Neuronal stem cell (in vitro differentiated cells): Measurements from ENCODE around the gene WFDC8.
"Not testable (repeated sequence)": the region's sequence is repeated elsewhere in the genome, so short reads cannot be mapped to it uniquely, and the experiment has no call there.

ENCODE experiments used
- DNase-seq: peaks from one replicate; pipeline ENCODE4 v3.0.0-alpha.2; 2013; ENCODE audit warnings: low spot score
- H2AFZ ChIP-seq: one replicate; pipeline ENCODE4 v1.6.1; 2013; ENCODE audit warnings: mild to moderate bottlenecking, low read length, inconsistent platforms
- H2AK5ac ChIP-seq: 2 replicates; pipeline ENCODE4 v1.6.1; 2013; ENCODE audit warnings: low read depth, mild to moderate bottlenecking, inconsistent platforms, low read length, moderate library complexity, mixed read lengths
- H2BK120ac ChIP-seq: 2 replicates; pipeline ENCODE4 v1.6.1; 2013; ENCODE audit warnings: low read depth, mild to moderate bottlenecking, inconsistent platforms, low read length, moderate library complexity, mixed read lengths
- H2BK12ac ChIP-seq: one replicate; pipeline ENCODE4 v1.6.1; 2013; ENCODE audit warnings: low read length, inconsistent platforms
- H2BK15ac ChIP-seq: 2 replicates; pipeline ENCODE4 v1.6.1; 2013; ENCODE audit warnings: mild to moderate bottlenecking, low read length, inconsistent platforms, mixed read lengths
- H2BK5ac ChIP-seq: one replicate; pipeline ENCODE4 v1.6.1; 2013; ENCODE audit warnings: inconsistent platforms, mild to moderate bottlenecking, low read length, moderate library complexity
- H3K14ac ChIP-seq: one replicate; pipeline ENCODE4 v1.6.1; 2013; ENCODE audit warnings: low read length, inconsistent platforms
- H3K18ac ChIP-seq: 2 replicates; pipeline ENCODE4 v1.6.1; 2013; ENCODE audit warnings: low read length, inconsistent platforms
- H3K23ac ChIP-seq: 2 replicates; pipeline ENCODE4 v1.6.1; 2013; ENCODE audit warnings: low read depth, mild to moderate bottlenecking, mixed read lengths, low read length, inconsistent platforms; ENCODE audit not compliant: poor library complexity
- H3K27ac ChIP-seq: replicated peaks from 3 replicates; pipeline ENCODE4 v1.5.1; 2013; ENCODE audit warnings: low read length, inconsistent platforms
- H3K27me3 ChIP-seq, 3 experiments: 2 replicates each; pipeline ENCODE4 v1.6.1; 2013; ENCODE audit warnings: low read length in 3 of 3, mild to moderate bottlenecking in 2 of 3, inconsistent platforms in 1 of 3, low read depth in 1 of 3, mixed read lengths in 1 of 3, moderate library complexity in 1 of 3; ENCODE audit not compliant: control insufficient read depth in 3 of 3, insufficient read depth in 3 of 3
- H3K36me3 ChIP-seq, 2 donors: replicated peaks in 1 of 2; 2 replicates each; pipeline ENCODE4 v1.6.1; 2013; ENCODE audit warnings: low read length in 2 of 2; ENCODE audit not compliant: control insufficient read depth in 2 of 2, insufficient read depth in 2 of 2
- H3K4ac ChIP-seq: 2 replicates; pipeline ENCODE4 v1.6.1; 2013; ENCODE audit warnings: inconsistent platforms, mild to moderate bottlenecking, low read length, moderate library complexity
- H3K4me1 ChIP-seq, 2 donors: 1 replicate in 1 of 2; 2 replicates in 1 of 2; pipeline ENCODE4 v1.6.1; 2013; ENCODE audit warnings: low read length in 2 of 2, low read depth in 1 of 2; ENCODE audit not compliant: control insufficient read depth in 2 of 2, insufficient read depth in 1 of 2
- H3K4me2 ChIP-seq: one replicate; pipeline ENCODE4 v1.6.1; 2013; ENCODE audit warnings: mild to moderate bottlenecking, low read length, inconsistent platforms; ENCODE audit not compliant: insufficient read depth, poor library complexity, severe bottlenecking
- H3K4me3 ChIP-seq, 2 donors: 2 replicates each; pipeline ENCODE4 v1.5.1; 2013; ENCODE audit warnings: low read length in 2 of 2, mild to moderate bottlenecking in 2 of 2, inconsistent platforms in 1 of 2, moderate library complexity in 1 of 2
- H3K79me1 ChIP-seq: one replicate; pipeline ENCODE4 v1.6.1; 2013; ENCODE audit warnings: low read depth, mild to moderate bottlenecking, inconsistent platforms, low read length, moderate library complexity
- H3K9ac ChIP-seq: one replicate; pipeline ENCODE4 v1.6.1; 2013; ENCODE audit warnings: mild to moderate bottlenecking, low read depth, low read length, inconsistent platforms; ENCODE audit not compliant: poor library complexity
- H3K9me3 ChIP-seq, 2 donors: replicated peaks in 1 of 2; 2 replicates each; pipeline versions ENCODE3 to v1.6.1; 2013; ENCODE audit warnings: low read length in 2 of 2, mild to moderate bottlenecking in 2 of 2, inconsistent platforms in 1 of 2, low read depth in 1 of 2, mixed read lengths in 1 of 2, moderate library complexity in 1 of 2; ENCODE audit not compliant: control insufficient read depth in 2 of 2, insufficient read depth in 1 of 2
- H4K8ac ChIP-seq: one replicate; pipeline ENCODE4 v1.6.1; 2013; ENCODE audit warnings: low read depth, mild to moderate bottlenecking, inconsistent platforms, low read length, moderate library complexity
- H4K91ac ChIP-seq: one replicate; pipeline ENCODE4 v1.6.1; 2013; ENCODE audit warnings: low read length, low read depth, mild to moderate bottlenecking, inconsistent platforms; ENCODE audit not compliant: poor library complexity
- whole genome bisulfite sequencing, 2 donors: extraction: QIAGEN DNeasy Blood & Tissue Kit; methylation state at CpG; one replicate each; pipeline ENCODE4 v1.1.7; 2013; ENCODE audit warnings: missing lambda C conversion rate in 2 of 2, mixed read lengths in 1 of 2; ENCODE audit not compliant: insufficient read length in 2 of 2, insufficient replicate concordance in 1 of 2; ENCODE audit errors: extremely low coverage in 2 of 2; 5-methylcytosine and 5-hydroxymethylcytosine counted together

WFDC8 gene

GRCh38 chr20:45578231-45578630 lies 853 bp downstream of the WFDC8 start:
- H3K27me3 ChIP-seq = no peaks in the 10 kb centered on the region
- H3K4me2 ChIP-seq = no peak overlapping the region
- no peak overlapping the region for H3K18ac ChIP-seq
- H2AK5ac ChIP-seq = no peak overlapping the region
- no CpG with 5 or more reads among the region's 1 CpG for WGBS, 2 donors
- H3K27ac ChIP-seq = peak overlapping the region; percentile 46
- DNase-seq = peak; percentile 56
- H2BK120ac ChIP-seq = no peak overlapping the region
- no peaks in the 10 kb centered on the region for H3K79me1 ChIP-seq
- H2BK5ac ChIP-seq = no peak overlapping the region
- no peak overlapping the region for H4K91ac ChIP-seq
- no peak overlapping the region for H3K4me3 ChIP-seq
- H3K9me3 ChIP-seq = no peaks in the 10 kb centered on the region
- no peaks in the 10 kb centered on the region for H3K36me3 ChIP-seq
- H2AFZ ChIP-seq = peak overlapping the region; percentile 37
- no peak overlapping the region for H3K23ac ChIP-seq
- no peak overlapping the region for H4K8ac ChIP-seq
- H2BK15ac ChIP-seq = no peak overlapping the region
- no peak overlapping the region for H3K9ac ChIP-seq
- H2BK12ac ChIP-seq = no peak overlapping the region
- H3K14ac ChIP-seq = no peak overlapping the region
- peaks cover 11 to 14% of the 10 kb centered on the region in 2 donors for H3K4me1 ChIP-seq
- H3K4ac ChIP-seq = no peak overlapping the region

GRCh38 chr20:45576995-45577394 lies 2.1 kb downstream of the WFDC8 start:
- H2BK12ac ChIP-seq = no peak overlapping the region
- no peaks in the 10 kb centered on the region for H3K27me3 ChIP-seq
- WGBS, 2 donors = no CpG with 5 or more reads among the region's 2 CpGs
- H3K18ac ChIP-seq = no peak overlapping the region
- no peak overlapping the region for H4K91ac ChIP-seq
- no peak overlapping the region for H2AK5ac ChIP-seq
- no peak overlapping the region for H3K4me3 ChIP-seq
- H2BK5ac ChIP-seq = no peak overlapping the region
- H2BK15ac ChIP-seq = no peak overlapping the region
- no peak overlapping the region for H3K9ac ChIP-seq
- no peak overlapping the region for H3K4me2 ChIP-seq
- no peaks in the 10 kb centered on the region for H3K79me1 ChIP-seq
- no peak overlapping the region for H3K23ac ChIP-seq
- H3K9me3 ChIP-seq = no peaks in the 10 kb centered on the region
- H3K14ac ChIP-seq = no peak overlapping the region
- DNase-seq = no peak
- H3K36me3 ChIP-seq = no peaks in the 10 kb centered on the region
- H2AFZ ChIP-seq = peak overlapping the region; percentile 49
- no peak overlapping the region for H4K8ac ChIP-seq
- H2BK120ac ChIP-seq = no peak overlapping the region
- H3K4me1 ChIP-seq = peaks cover 9 to 14% of the 10 kb centered on the region in 2 donors
- peak overlapping the region; percentile 70 for H3K27ac ChIP-seq
- H3K4ac ChIP-seq = no peak overlapping the region

DNA sequence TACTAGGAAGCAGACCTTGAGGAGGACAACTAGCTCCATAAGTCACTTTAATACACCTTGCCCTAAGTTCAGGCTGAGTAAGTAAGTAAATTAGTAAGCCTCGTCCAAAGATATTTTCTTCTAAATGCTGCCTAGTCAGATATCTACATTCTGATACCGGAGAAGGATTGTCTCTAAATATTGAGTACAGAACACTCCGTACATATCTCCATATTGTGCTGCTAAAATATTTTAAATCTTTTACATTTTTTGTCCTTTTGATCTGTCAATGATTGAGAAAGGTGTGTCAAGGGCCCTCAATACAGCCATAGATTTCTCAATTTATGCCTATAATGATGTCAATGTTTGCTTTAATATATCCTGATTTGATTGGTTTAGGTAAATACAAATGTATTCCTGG lies 3.2 kb downstream of the WFDC8 start:
- Histone ChIP-seq H3K9ac (no peak overlapping the region), H2AK5ac (no peak overlapping the region), H3K9me3 (no peaks in the 10 kb centered on the region), H2BK12ac (no peak overlapping the region), H3K4me1 (peaks cover 7 to 14% of the 10 kb centered on the region in 2 donors), H3K23ac (no peak overlapping the region), H3K27ac (no peak overlapping the region), H3K14ac (no peak overlapping the region), H4K91ac (no peak overlapping the region), H3K4me2 (no peak overlapping the region), H3K4me3 (no peak overlapping the region), H4K8ac (no peak overlapping the region), H3K4ac (no peak overlapping the region), H2BK5ac (no peak overlapping the region), H2BK15ac (no peak overlapping the region), H3K18ac (no peak overlapping the region), H3K79me1 (no peaks in the 10 kb centered on the region), H3K36me3 (no peaks in the 10 kb centered on the region), H3K27me3 (no peaks in the 10 kb centered on the region), H2AFZ (no peak overlapping the region), H2BK120ac (no peak overlapping the region)
- DNase-seq = no peak
- no CpG with 5 or more reads among the region's 3 CpGs for WGBS, 2 donors

DNA sequence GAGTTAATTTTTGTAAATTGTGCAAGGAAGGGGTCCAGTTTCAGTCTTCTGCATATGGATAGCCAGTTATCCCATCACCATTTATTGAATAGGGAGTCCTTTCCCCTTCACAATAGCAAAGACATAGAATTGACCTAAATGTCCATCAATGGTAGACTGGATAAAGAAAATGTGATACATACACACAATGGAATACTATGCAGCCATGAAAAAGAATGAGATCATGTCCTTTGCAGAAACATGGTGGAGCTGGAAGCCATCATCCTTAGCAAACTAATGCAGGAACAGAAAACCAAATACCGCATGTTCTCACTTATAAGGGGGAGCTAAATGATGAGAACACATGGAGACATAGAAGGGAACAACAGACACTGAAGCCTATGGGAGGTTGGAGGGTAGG lies 9.4 kb downstream of the WFDC8 start:
- not testable (repeated sequence) for H3K18ac ChIP-seq, H2BK15ac ChIP-seq, H2AFZ ChIP-seq, DNase-seq, H3K4ac ChIP-seq, H2BK5ac ChIP-seq, H4K91ac ChIP-seq, H3K79me1 ChIP-seq, H3K9ac ChIP-seq, H3K14ac ChIP-seq, H3K4me2 ChIP-seq, H3K27ac ChIP-seq, H3K36me3 ChIP-seq, H3K4me3 ChIP-seq, H2BK12ac ChIP-seq, H2BK120ac ChIP-seq, H2AK5ac ChIP-seq, H3K23ac ChIP-seq, H3K4me1 ChIP-seq, H3K9me3 ChIP-seq, H3K27me3 ChIP-seq, H4K8ac ChIP-seq
- no CpG with 5 or more reads among the region's 1 CpG for WGBS, 2 donors
